Esophagus muscularis mucosa (tissue), 4 donors: ENCODE data around the gene ASB18. TPM values are rescaled to one million over a fixed set of nuclear protein-coding genes. Genes with fewer than 3 reads are reported as not detected.
A peak's percentile ranks its signal among the peaks of the same experiment; 100 is the strongest.

Experiments used
- DNase-seq: peaks from one replicate; pipeline ENCODE4 v3.0.0-alpha.2; 2017; ENCODE audit errors: extremely low spot score
- H3K27ac ChIP-seq, 4 donors: fragments of 200-600 bp; sonication (generic); replicated peaks in 1 of 4; 1 replicate in 3 of 4; 2 replicates in 1 of 4; pipeline ENCODE4 v1.5.1; 2016 to 2019; ENCODE audit warnings: mild to moderate bottlenecking in 1 of 4
- H3K27me3 ChIP-seq, 4 donors: fragments of 200-600 bp; sonication (generic); one replicate each; pipeline versions ENCODE4 v1.5.1 to v1.6.0; 2016 to 2019
- H3K36me3 ChIP-seq, 4 donors: fragments of 200-600 bp; sonication (generic); one replicate each; pipeline ENCODE4 v1.5.1; 2016 to 2019
- H3K4me1 ChIP-seq, 4 donors: fragments of 200-600 bp; sonication (generic); one replicate each; pipeline ENCODE4 v1.5.1; 2016 to 2019
- H3K4me3 ChIP-seq, 4 donors: fragments of 200-600 bp; sonication (generic); 1 replicate in 2 of 4; 2 replicates in 2 of 4; pipeline ENCODE4 v1.5.1; 2016 to 2019; ENCODE audit warnings: mild to moderate bottlenecking in 4 of 4, moderate library complexity in 1 of 4
- H3K9me3 ChIP-seq, 4 donors: fragments of 200-600 bp; sonication (generic); 1 replicate in 3 of 4; 2 replicates in 1 of 4; pipeline ENCODE4 v1.5.1; 2016 to 2019
- CTCF ChIP-seq, 3 experiments: fragments of 200-600 bp in 2 of 3; fragments of 450-650 bp in 1 of 3; sonication (generic) in 2 of 3; IDR thresholded peaks; one replicate each; pipeline ENCODE4 v1.5.1; 2017 to 2019; ENCODE audit warnings: antibody characterized with exemption in 3 of 3, mild to moderate bottlenecking in 2 of 3, moderate library complexity in 1 of 3
- EP300 ChIP-seq: sonication (generic); formaldehyde crosslinking; IDR thresholded peaks from one replicate; pipeline ENCODE4 v1.6.1; 2017; ENCODE audit warnings: antibody characterized with exemption
- POLR2A ChIP-seq: fragments of 450-650 bp; IDR thresholded peaks from one replicate; pipeline ENCODE4 v1.6.1; 2017; ENCODE audit warnings: antibody characterized with exemption, moderate library complexity, mild to moderate bottlenecking, low read depth
- POLR2AphosphoS5 ChIP-seq, 2 donors: sonication (generic); formaldehyde crosslinking; IDR thresholded peaks; one replicate each; pipeline ENCODE4 v1.6.1; 2017; ENCODE audit warnings: antibody characterized with exemption in 2 of 2
- WGBS: methylation state at CpG from one replicate; pipeline ENCODE4 v1.1.5; 2018; 5-methylcytosine and 5-hydroxymethylcytosine counted together
- intact Hi-C: fragments of 100-400 bp; cut with DNase I; formaldehyde crosslinking; loops from one replicate; pipeline ENCODE4 v1.15.1; 2023
- total RNA-seq, 4 donors: library from RNA; depleted of rRNA; stranded (reverse); fragments of >200 nt; gene quantifications; one replicate each; pipeline versions ENCODE4 v1.1.0 to v1.2.1, GENCODE V29; 2016

ASB18 gene
- total RNA-seq, 4 donors from 2014 or later: not detected

GRCh38 chr2:236169741-236170589 is 94.2 kb downstream of the ASB18 start:
- Histone ChIP-seq H3K9me3 (no peaks in the 10 kb centered on the region), H3K27ac (no peak overlapping the region), H3K4me1 (peaks cover 40 to 83% (median 70%) of the 10 kb centered on the region in 4 donors), H3K27me3 (peaks cover 13 to 100% (median 98%) of the 10 kb centered on the region in 4 donors), H3K4me3 (no peak overlapping the region), H3K36me3 (no peaks in the 10 kb centered on the region)
- TF ChIP-seq POLR2AphosphoS5 (IDR thresholded peaks at IDR 0.05) (no peak), EP300 (no peak), CTCF (IDR thresholded peaks at IDR 0.05) (no peak)
- intact Hi-C loops: no loop called here
- WGBS: 7% methylated on average over 30 of the region's 38 CpGs
- DNase-seq: no peak

DNA sequence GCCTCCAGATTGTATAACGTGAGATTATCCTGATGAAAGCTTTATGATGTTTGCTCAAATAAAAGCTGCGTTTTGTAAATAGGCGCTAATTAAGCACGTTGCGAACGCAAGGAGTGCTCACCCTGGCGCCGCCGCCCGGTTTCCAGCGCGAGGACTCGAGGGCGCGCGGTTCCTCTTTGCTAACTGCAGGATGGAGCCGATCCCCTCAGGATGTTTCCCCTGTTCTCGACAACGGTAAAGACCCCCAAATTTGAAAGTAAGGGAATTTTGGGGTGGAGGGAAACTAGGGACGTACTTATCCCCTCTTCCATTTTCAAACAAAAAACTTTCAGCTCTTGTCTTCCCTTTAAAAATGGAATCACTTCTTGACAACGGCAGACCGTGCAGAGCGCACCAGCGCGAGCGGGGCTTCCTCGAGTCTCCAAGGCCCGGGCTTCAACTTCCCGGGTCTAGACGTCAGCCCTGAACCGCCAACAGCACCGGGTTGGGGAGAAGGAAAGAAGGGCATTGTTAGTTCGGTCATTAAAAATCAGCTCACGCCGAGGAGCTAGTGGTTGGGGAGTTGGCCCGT is 95.0 kb downstream of the ASB18 start:
- 10% methylated on average over 35 of the region's 36 CpGs for WGBS
- intact Hi-C loops: no loop called here
- H3K36me3 ChIP-seq: no peaks in the 10 kb centered on the region
- H3K4me3 ChIP-seq: no peak overlapping the region
- H3K27ac ChIP-seq: no peak overlapping the region
- no peak for DNase-seq
- H3K9me3 ChIP-seq: no peaks in the 10 kb centered on the region
- TF ChIP-seq CTCF (IDR thresholded peaks at IDR 0.05): no peak
- TF ChIP-seq POLR2AphosphoS5 (IDR thresholded peaks at IDR 0.05): no peak
- TF ChIP-seq POLR2A: no peak
- TF ChIP-seq EP300: no peak
- peaks cover 47 to 90% (median 77%) of the 10 kb centered on the region in 4 donors for H3K4me1 ChIP-seq
- peaks cover 13 to 100% (median 98%) of the 10 kb centered on the region in 4 donors for H3K27me3 ChIP-seq

- Histone ChIP-seq H3K27me3 (peaks cover 13 to 100% (median 98%) of the 10 kb centered on the region in 4 donors), H3K36me3 (no peaks in the 10 kb centered on the region), H3K4me1 (peaks cover 56 to 93% (median 85%) of the 10 kb centered on the region in 4 donors), H3K9me3 (no peaks in the 10 kb centered on the region), H3K27ac (no peak within 1 kb of the TSS), H3K4me3 (peak within 1 kb of the TSS; percentile 44 to 55 (median 50))
- intact Hi-C loops: no loop called here
- DNase-seq: no peak
- 6% methylated on average over 32 of the region's 105 CpGs for WGBS
- no peak for TF ChIP-seq CTCF (IDR thresholded peaks at IDR 0.05)
- no peak for TF ChIP-seq POLR2A
- TF ChIP-seq POLR2AphosphoS5 (IDR thresholded peaks at IDR 0.05): no peak
- no peak for TF ChIP-seq EP300
Observed at GRCh38 chr2:236168110-236169080, 95.8 kb downstream of the ASB18 start, which contains the start of gene GBX2. GBX2 (minus strand) TSS chr2:236168386; CDS start chr2:236167971, 415 bp downstream.

- DNase-seq: no peak
- WGBS: 0% methylated on average over 2 of the region's 112 CpGs
- H3K36me3 ChIP-seq: no peaks in the 10 kb centered on the region
- H3K4me1 ChIP-seq: peaks cover 61 to 90% (median 81%) of the 10 kb centered on the region in 4 donors
- intact Hi-C loops: no loop called here
- H3K9me3 ChIP-seq: no peaks in the 10 kb centered on the region
- peaks cover 13 to 100% (median 98%) of the 10 kb centered on the region in 4 donors for H3K27me3 ChIP-seq
- H3K27ac ChIP-seq: no peak overlapping the region
- peak overlapping the region; percentile 44 to 55 (median 50) for H3K4me3 ChIP-seq
- TF ChIP-seq POLR2A: no peak
- TF ChIP-seq CTCF (IDR thresholded peaks at IDR 0.05): peak in 2 of 3 experiments; percentile 11 to 20
Observed at GRCh38 chr2:236167297-236168109, 96.7 kb downstream of the ASB18 start.
